Measurements from ENCODE around the gene SLMAP. TPM values are rescaled to one million over a fixed set of nuclear protein-coding genes. Genes with fewer than 3 reads are reported as not detected.

SLMAP gene
- total RNA-seq, 4 donors from 2014 or later, result 46.9 to 162 (median 67.9) TPM

DNA sequence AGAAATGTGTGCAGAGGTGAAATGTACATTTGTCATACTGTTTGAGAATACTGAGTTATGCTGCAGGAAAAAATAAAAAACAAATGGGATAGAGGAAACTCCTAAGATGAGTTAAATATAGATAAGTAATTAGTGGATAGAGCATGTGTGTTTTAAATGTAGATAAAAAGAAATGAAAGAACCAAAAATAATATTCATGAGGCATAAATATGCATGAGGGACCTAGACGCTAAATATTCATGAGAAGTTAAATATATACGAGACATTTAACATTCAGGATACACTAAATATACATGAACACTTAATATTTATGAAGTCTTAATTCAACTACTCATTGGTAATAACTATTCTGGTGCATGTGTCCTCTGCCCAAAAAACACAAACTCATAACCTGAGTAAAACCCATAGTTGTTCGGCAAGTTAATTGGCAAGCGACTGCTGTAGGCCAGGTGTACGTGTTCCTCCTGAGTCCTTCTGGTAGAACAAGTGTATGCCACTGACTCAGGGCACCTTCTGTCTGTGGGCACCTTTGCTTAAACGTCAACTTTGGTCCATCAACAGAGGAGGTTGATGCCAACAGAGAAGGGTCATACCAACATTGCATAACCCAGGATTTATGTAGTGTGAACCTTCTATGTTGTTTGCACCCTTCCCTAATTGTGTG, 38.8 kb upstream of the SLMAP start:
- intact Hi-C loops (cut with DNase I), result no loop called here
- Histone ChIP-seq H3K4me1 (no peaks in the 10 kb centered on the region), H3K36me3 (no peaks in the 10 kb centered on the region), H3K27me3 (no peaks in the 10 kb centered on the region), H3K4me3 (no peak overlapping the region), H3K9me3 (no peaks in the 10 kb centered on the region), H3K27ac (peak overlapping the region in 2 of 4 donors; percentile 30 to 53)
- TF ChIP-seq, protein P1, sequence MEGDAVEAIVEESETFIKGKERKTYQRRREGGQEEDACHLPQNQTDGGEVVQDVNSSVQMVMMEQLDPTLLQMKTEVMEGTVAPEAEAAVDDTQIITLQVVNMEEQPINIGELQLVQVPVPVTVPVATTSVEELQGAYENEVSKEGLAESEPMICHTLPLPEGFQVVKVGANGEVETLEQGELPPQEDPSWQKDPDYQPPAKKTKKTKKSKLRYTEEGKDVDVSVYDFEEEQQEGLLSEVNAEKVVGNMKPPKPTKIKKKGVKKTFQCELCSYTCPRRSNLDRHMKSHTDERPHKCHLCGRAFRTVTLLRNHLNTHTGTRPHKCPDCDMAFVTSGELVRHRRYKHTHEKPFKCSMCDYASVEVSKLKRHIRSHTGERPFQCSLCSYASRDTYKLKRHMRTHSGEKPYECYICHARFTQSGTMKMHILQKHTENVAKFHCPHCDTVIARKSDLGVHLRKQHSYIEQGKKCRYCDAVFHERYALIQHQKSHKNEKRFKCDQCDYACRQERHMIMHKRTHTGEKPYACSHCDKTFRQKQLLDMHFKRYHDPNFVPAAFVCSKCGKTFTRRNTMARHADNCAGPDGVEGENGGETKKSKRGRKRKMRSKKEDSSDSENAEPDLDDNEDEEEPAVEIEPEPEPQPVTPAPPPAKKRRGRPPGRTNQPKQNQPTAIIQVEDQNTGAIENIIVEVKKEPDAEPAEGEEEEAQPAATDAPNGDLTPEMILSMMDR (IDR thresholded peaks at IDR 0.05), result no peak
- no peak for TF ChIP-seq POLR2A (IDR thresholded peaks at IDR 0.05)
- WGBS, 2 donors, result 72 to 80% methylated on average over 6 of the region's 6 CpGs
- DNase-seq, result no peak

DNA sequence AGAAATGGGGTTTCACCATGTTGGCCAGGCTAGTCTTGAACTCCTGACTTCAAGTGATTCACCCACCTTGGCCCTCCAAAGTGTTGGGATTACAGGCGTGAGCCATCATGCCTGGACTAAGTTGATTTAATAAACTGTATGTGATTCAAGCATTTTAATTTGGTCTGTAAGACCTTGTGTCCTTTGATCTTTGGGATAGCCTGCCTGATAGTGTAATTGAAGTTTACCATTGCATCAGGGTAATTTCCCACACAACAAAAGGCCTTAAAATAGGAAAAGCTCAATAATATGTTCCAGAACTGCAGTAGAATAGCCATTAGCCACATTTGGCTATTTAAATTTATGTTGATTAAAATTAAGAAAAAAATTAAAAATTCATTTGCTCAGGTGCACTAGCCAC, 38.0 kb upstream of the SLMAP start:
- TF ChIP-seq, protein P1 (IDR thresholded peaks at IDR 0.05), result no peak
- no peak for TF ChIP-seq POLR2A (IDR thresholded peaks at IDR 0.05)
- WGBS, 2 donors, result 100% methylated on average over 1 of the region's 1 CpG; no CpG with 5 or more reads in 1 of the 2 donors
- intact Hi-C loops (cut with DNase I), result no loop called here

DNA sequence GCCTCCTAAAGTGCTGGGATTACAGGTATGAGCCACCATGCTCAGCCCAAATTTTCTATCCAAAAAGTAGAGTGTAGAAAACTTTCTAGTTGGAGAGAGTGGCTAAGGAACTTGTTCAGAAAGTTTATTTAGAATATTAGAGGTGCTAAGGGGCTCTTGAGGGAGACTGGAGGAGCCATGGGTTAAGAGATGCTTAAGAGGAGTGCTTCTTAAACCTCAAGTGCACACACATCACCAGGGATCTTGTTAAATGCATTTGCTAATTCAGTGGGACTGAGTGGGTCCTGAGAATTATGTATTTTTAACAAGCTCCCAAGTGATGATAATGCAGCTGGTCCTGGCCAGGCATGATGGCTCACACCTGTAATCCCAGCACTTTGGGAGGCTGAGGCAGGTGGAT, 29.7 kb upstream of the SLMAP start:
- Histone ChIP-seq H3K27ac (no peak overlapping the region), H3K36me3 (no peaks in the 10 kb centered on the region), H3K4me3 (no peak overlapping the region), H3K9me3 (no peaks in the 10 kb centered on the region), H3K27me3 (no peaks in the 10 kb centered on the region), H3K4me1 (no peaks in the 10 kb centered on the region)
- intact Hi-C loops (cut with DNase I), result no loop called here
- TF ChIP-seq, protein P1 (IDR thresholded peaks at IDR 0.05), result no peak
- TF ChIP-seq POLR2A (IDR thresholded peaks at IDR 0.05), result no peak
- DNase-seq, result no peak

More for the DNA sequence above, 38.0 kb upstream of the SLMAP start:
- Histone ChIP-seq H3K4me3 (no peak overlapping the region), H3K27me3 (no peaks in the 10 kb centered on the region), H3K9me3 (no peaks in the 10 kb centered on the region), H3K4me1 (no peaks in the 10 kb centered on the region), H3K36me3 (no peaks in the 10 kb centered on the region), H3K27ac (no peak overlapping the region)
- DNase-seq, result no peak

DNA sequence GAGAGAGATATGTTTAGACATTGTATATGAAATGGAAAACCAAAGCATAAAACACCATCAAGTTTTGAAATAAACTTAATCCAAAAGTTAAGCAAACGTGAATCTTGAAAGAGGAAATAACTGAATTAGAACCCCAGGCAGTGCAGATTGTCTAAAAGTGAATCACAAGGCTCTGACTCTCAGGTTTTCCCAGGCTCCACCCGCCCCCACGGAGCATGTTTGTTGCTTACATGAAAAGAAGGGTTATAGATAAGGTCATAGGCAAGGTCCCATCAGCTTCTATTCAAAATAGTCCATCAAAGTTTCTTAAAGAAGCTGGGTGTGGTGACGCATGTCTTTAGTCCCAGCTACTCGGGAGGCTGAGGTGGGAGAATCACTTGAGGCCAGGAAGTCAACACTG, 29.0 kb upstream of the SLMAP start:
- intact Hi-C loops (cut with DNase I), result no loop called here
- no peak for TF ChIP-seq POLR2A (IDR thresholded peaks at IDR 0.05)
- TF ChIP-seq, protein P1 (IDR thresholded peaks at IDR 0.05), result no peak
- Histone ChIP-seq H3K27me3 (no peaks in the 10 kb centered on the region), H3K27ac (no peak overlapping the region), H3K4me3 (no peak overlapping the region), H3K9me3 (no peaks in the 10 kb centered on the region), H3K36me3 (no peaks in the 10 kb centered on the region), H3K4me1 (no peaks in the 10 kb centered on the region)
- no peak for DNase-seq
- 58 to 59% methylated on average over 5 of the region's 5 CpGs for WGBS, 2 donors

DNA sequence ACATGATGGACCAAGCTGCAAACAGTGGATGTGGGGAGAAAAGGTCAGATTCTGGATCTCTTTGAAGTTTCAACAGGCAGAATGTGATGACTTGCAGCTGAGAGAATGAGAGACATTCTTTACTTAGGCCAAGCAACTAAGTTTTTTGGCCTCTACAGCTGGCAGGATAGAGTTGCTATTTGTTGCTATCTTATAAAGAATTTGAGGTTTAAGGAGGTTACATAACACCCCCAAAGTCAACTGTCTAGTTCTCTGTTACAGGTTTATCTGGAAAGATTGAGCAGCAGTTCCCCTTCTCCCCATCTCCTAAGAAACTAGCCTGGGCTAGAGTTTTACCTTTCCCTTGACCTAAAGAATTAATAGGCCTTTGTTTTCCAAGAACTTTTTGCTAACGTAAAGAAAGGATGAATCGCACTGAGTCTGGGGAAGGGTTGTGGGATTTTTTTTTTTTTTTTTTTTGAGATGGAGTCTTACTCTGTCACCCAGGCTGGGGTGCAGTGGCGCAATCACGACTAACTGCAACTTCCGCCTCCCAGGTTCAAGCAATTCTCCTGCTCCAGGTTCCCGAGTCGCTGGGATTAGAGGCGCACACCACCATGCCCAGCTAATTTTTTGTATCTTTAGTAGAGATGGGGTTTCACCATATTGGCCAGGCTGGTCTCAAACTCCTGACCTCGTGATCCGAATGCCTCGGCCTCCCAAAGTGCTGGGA, 26.6 kb upstream of the SLMAP start:
- WGBS, 2 donors, result 85 to 88% methylated on average over 11 of the region's 11 CpGs
- H3K9me3 ChIP-seq, result no peaks in the 10 kb centered on the region

More for the DNA sequence above, 26.6 kb upstream of the SLMAP start:
- Histone ChIP-seq H3K27me3 (no peaks in the 10 kb centered on the region), H3K27ac (no peak overlapping the region), H3K36me3 (no peaks in the 10 kb centered on the region), H3K4me1 (no peaks in the 10 kb centered on the region), H3K4me3 (no peak overlapping the region)
- intact Hi-C loops (cut with DNase I), result no loop called here
- TF ChIP-seq, protein P1 (IDR thresholded peaks at IDR 0.05), result no peak
- no peak for TF ChIP-seq POLR2A (IDR thresholded peaks at IDR 0.05)
- no peak for DNase-seq
